Endodermal cell (in vitro differentiated cells): ENCODE data around the gene EEF1A2. TPM values are rescaled to one million over a fixed set of nuclear protein-coding genes. Genes with fewer than 3 reads are reported as not detected.

Source experiments
- DNase-seq: peaks from one replicate; pipeline ENCODE4 v3.0.0-alpha.2; 2017
- H3K27ac ChIP-seq: 2 replicates; pipeline ENCODE4 v1.5.1; 2013; ENCODE audit warnings: mild to moderate bottlenecking, low read depth, low read length, moderate library complexity
- H3K27me3 ChIP-seq: 2 replicates; pipeline ENCODE4 v1.6.1; 2013; ENCODE audit warnings: mild to moderate bottlenecking, low read length, moderate library complexity; ENCODE audit not compliant: insufficient read depth, control insufficient read depth, poor library complexity, severe bottlenecking
- H3K36me3 ChIP-seq: 2 replicates; pipeline ENCODE4 v1.7.0; 2013; ENCODE audit warnings: mild to moderate bottlenecking, low read length, moderate library complexity; ENCODE audit not compliant: control insufficient read depth, insufficient read depth
- H3K4me1 ChIP-seq: one replicate; pipeline ENCODE4 v1.7.0; 2013; ENCODE audit warnings: low read length; ENCODE audit not compliant: control insufficient read depth, insufficient read depth
- H3K4me3 ChIP-seq: 2 replicates; pipeline ENCODE4 v1.5.1; 2013; ENCODE audit warnings: mild to moderate bottlenecking, low read length, moderate library complexity
- H3K9ac ChIP-seq: 2 replicates; pipeline ENCODE4 v1.6.1; 2013; ENCODE audit warnings: mild to moderate bottlenecking, low read length, moderate library complexity; ENCODE audit not compliant: poor library complexity, severe bottlenecking; ENCODE audit errors: extremely low read depth
- H3K9me3 ChIP-seq: 2 replicates; pipeline ENCODE4 v1.6.1; 2013; ENCODE audit warnings: mild to moderate bottlenecking, low read length, moderate library complexity; ENCODE audit not compliant: control insufficient read depth
- H3K27ac Mint-ChIP-seq: 2 replicates; pipeline ENCODE4 v1.8.0; 2020; ENCODE audit warnings: mixed read lengths
- H3K27me3 Mint-ChIP-seq: 2 replicates; pipeline ENCODE4 v1.8.0; 2021; ENCODE audit warnings: mild to moderate bottlenecking, mixed read lengths; ENCODE audit not compliant: insufficient read depth
- H3K36me3 Mint-ChIP-seq: 2 replicates; pipeline ENCODE4 v1.8.0; 2020; ENCODE audit warnings: low read depth, mixed read lengths
- H3K4me1 Mint-ChIP-seq: 2 replicates; pipeline ENCODE4 v1.8.0; 2020; ENCODE audit warnings: mixed read lengths
- H3K4me3 Mint-ChIP-seq: 2 replicates; pipeline ENCODE4 v1.8.0; 2020; ENCODE audit warnings: mild to moderate bottlenecking, moderate library complexity, mixed read lengths
- H3K9me3 Mint-ChIP-seq: 2 replicates; pipeline ENCODE4 v1.8.0; 2020; ENCODE audit warnings: mild to moderate bottlenecking, mixed read lengths
- WGBS, 2 experiments: methylation state at CpG; one replicate each; pipeline versions ENCODE4 v1.1.5 to v1.1.7; 2013; ENCODE audit warnings: missing lambda C conversion rate in 2 of 2, mixed read lengths in 1 of 2; ENCODE audit not compliant: insufficient coverage in 1 of 2, insufficient read length in 1 of 2; 5-methylcytosine and 5-hydroxymethylcytosine counted together
- total RNA-seq, 2 donors: library from RNA; stranded (reverse); fragmentation: NEBNext Ultra II Directional in 1 of 2; extraction: Animal tissue kit (Norgen Biotek cat#: 25700) in 1 of 2; gene quantifications; 2 replicates in 1 of 2; 3 replicates in 1 of 2; pipeline ENCODE4 v1.2.1, GENCODE V29; 2021
- TF ChIP-seq, protein P1 (sequence below): fragments of 200-600 bp; sonication (generic); conservative IDR thresholded peaks from 2 replicates; pipeline ENCODE4 v1.5.0; 2021; ENCODE audit warnings: antibody characterized with exemption, mild to moderate bottlenecking

Gene EEF1A2
- total RNA-seq, 2 donors from 2014 or later, result 12.1 to 22.6 TPM

DNA sequence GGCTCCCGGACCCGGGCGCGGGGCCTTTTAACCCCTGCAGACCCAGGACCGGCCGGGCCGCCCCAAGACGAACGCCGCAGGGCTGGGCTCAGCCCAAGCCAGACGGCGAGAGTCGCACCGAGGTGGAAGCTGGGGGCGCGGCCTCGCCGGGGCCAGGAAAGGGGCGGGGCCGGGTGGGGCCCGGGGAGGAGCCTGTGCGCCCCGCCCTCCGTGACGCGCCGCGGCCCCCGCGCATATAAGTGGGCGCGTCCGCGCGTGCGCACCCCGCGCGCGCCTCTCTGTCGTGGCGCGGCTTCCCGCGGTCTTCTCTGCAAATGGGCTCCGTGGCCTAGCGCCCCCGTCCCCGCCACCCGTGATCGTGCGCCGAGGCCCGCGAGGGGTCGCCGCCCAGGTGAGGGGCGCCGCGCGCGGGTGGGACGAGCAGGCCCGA lies 21.6 kb upstream of the EEF1A2 start, which contains the start of gene PPDPF:
TSS of gene PPDPF (plus strand) at position 262 of the 430 bp plus-strand sequence. CDS start 544 bp downstream, outside the sequence.
- H3K9me3 ChIP-seq, result peaks cover 12% of the 10 kb centered on the region
- Mint-ChIP-seq H3K4me3 (peak within 1 kb of the TSS; percentile 86), H3K9me3 (peaks cover 7% of the 10 kb centered on the region), H3K36me3 (peaks cover 20% of the 10 kb centered on the region), H3K27me3 (peaks cover 11% of the 10 kb centered on the region), H3K27ac (peak within 1 kb of the TSS; percentile 80), H3K4me1 (peaks cover 2% of the 10 kb centered on the region)
- DNase-seq, result peak; percentile 93
- peak within 1 kb of the TSS; percentile 90 for H3K9ac ChIP-seq
- peaks cover 5% of the 10 kb centered on the region for H3K27me3 ChIP-seq
- peak within 1 kb of the TSS; percentile 92 for H3K4me3 ChIP-seq
- TF ChIP-seq, protein P1, sequence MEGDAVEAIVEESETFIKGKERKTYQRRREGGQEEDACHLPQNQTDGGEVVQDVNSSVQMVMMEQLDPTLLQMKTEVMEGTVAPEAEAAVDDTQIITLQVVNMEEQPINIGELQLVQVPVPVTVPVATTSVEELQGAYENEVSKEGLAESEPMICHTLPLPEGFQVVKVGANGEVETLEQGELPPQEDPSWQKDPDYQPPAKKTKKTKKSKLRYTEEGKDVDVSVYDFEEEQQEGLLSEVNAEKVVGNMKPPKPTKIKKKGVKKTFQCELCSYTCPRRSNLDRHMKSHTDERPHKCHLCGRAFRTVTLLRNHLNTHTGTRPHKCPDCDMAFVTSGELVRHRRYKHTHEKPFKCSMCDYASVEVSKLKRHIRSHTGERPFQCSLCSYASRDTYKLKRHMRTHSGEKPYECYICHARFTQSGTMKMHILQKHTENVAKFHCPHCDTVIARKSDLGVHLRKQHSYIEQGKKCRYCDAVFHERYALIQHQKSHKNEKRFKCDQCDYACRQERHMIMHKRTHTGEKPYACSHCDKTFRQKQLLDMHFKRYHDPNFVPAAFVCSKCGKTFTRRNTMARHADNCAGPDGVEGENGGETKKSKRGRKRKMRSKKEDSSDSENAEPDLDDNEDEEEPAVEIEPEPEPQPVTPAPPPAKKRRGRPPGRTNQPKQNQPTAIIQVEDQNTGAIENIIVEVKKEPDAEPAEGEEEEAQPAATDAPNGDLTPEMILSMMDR, result no peak
- peak within 1 kb of the TSS; percentile 81 for H3K27ac ChIP-seq
- 0 to 1% methylated on average over 18 to 64 of the region's 64 CpGs for WGBS, 2 experiments
- H3K4me1 ChIP-seq, result no peaks in the 10 kb centered on the region
- peaks cover 20% of the 10 kb centered on the region for H3K36me3 ChIP-seq

DNA sequence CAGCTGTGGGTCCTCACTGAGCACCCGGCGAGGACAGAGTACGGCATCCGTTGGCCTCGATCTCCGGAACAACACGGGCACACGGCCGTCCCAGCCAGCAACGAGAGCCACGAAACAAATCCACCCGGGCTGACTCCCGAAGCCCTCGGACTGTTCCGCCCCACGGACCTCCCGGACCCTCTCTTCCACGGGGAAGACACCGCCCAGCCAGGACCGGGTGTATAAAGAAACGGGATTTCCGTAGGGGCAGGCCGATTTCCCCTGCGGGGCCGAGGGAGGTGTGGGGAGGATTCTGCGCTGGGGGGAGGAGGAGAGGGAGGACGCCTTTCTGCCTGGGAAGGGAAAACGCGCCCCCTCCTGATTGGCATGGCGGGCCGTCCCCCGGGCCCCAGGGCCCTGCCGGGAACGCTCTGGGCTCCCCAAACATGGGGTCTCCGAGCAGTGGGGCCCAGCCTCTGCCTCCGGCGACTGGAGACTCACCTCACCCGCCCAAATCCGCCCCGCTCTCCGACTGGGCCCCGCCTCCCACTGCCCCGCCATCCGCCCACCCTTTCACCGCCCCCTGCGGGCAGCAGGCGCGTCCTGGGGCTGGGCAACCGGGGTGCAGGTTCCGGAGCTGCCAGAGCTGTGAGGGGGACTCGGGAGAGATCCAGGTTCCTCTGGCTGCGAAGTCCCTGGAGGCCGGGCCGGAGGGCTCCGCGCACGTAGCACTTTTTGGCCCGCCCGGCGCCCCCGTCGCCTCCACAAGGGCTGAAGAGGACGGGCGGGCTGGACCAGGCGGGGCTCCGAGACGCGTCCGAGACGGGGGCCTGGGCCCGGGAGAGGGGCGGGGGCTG lies 21.0 kb upstream of the EEF1A2 start:
- H3K27ac Mint-ChIP-seq, result no peak overlapping the region
- Histone ChIP-seq H3K36me3 (peaks cover 20% of the 10 kb centered on the region), H3K27me3 (peaks cover 5% of the 10 kb centered on the region), H3K4me3 (peak overlapping the region; percentile 92), H3K9ac (peak overlapping the region; percentile 20), H3K4me1 (no peaks in the 10 kb centered on the region), H3K27ac (peak overlapping the region; percentile 53), H3K9me3 (peaks cover 12% of the 10 kb centered on the region)
- TF ChIP-seq, protein P1, result peak; percentile 56
- H3K36me3 Mint-ChIP-seq, result peaks cover 20% of the 10 kb centered on the region
- 14 to 19% methylated on average over 42 to 72 of the region's 72 CpGs for WGBS, 2 experiments
- peaks cover 14% of the 10 kb centered on the region for H3K27me3 Mint-ChIP-seq
- peak overlapping the region; percentile 86 for H3K4me3 Mint-ChIP-seq
- H3K4me1 Mint-ChIP-seq, result peaks cover 2% of the 10 kb centered on the region
- peaks cover 7% of the 10 kb centered on the region for H3K9me3 Mint-ChIP-seq
- peak; percentile 90 for DNase-seq

DNA sequence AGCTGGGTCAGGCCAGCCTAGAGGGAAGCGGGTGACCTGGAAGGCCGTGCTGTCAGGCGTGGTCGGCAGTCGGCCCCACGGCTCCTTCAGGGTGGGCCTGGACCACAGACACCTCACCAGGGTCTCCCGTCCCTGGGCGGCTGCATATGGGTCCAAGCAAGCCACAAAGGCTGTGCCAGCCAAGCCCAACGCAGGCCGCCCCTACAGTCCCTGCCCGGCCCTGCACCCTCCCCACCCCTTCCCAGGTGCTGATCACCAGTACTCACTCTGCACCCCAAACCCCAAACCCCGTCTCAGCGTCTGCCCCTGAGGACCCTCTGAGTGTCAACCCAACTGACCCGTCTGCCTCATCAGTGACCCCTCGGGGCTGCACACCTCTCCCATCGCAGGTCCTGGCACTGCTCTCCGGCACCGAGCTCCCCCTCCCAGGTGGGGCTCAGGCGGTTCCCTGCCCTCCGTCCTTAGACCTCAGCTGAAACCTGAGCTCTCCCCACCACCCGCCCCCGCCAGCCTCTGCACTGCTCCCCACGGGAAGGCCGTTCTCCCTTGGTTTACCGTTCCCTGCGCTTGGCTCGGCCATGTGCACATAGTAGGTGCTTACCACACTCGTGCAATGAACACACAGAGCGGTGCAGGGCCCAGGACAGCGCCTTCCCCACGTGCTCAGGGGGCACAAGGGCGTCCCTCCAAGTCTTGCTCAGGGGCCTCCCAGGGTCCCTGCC lies 20.2 kb upstream of the EEF1A2 start:
- TF ChIP-seq, protein P1, result peak; percentile 6
- Mint-ChIP-seq H3K36me3 (peaks cover 17% of the 10 kb centered on the region), H3K9me3 (peaks cover 12% of the 10 kb centered on the region), H3K4me1 (peaks cover 2% of the 10 kb centered on the region), H3K27me3 (peaks cover 15% of the 10 kb centered on the region), H3K27ac (no peak overlapping the region), H3K4me3 (peak overlapping the region; percentile 86)
- Histone ChIP-seq H3K4me1 (no peaks in the 10 kb centered on the region), H3K27ac (no peak overlapping the region), H3K9me3 (peaks cover 12% of the 10 kb centered on the region), H3K4me3 (peak overlapping the region; percentile 92), H3K36me3 (peaks cover 20% of the 10 kb centered on the region), H3K27me3 (peaks cover 5% of the 10 kb centered on the region), H3K9ac (no peak overlapping the region)
- DNase-seq, result peak; percentile 69
- WGBS, 2 experiments, result 83 to 90% methylated on average over 15 to 32 of the region's 32 CpGs
